HG02852 (cell line): ENCODE measurements around the gene BMP5.

ENCODE experiments used
- ATAC-seq: cut with Tn5 transposase; IDR thresholded peaks from one replicate; pipeline ENCODE4 v1.9.1; 2021; ENCODE audit warnings: mild to moderate bottlenecking, moderate library complexity; ENCODE audit not compliant: unreplicated experiment

The BMP5 gene

DNA sequence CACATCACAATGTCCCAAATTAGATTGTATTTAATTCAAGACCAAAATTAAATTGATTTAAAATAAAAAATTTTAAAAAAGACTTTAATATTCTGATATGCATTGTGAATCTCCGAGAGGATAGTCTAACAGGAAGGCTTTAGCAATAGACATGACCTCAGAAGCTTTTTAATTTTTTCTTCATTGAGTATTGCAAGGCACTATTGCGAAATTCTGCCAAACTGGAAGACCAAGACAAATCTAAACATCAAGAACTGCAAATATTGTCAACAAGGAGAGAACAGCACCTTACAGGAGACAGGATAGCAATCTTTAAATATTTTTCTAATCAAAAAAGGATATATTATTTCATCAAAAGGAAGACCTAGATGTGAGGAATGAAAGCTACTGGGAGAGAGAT is 56.9 kb downstream of the BMP5 start:
- ATAC-seq = no peak

DNA sequence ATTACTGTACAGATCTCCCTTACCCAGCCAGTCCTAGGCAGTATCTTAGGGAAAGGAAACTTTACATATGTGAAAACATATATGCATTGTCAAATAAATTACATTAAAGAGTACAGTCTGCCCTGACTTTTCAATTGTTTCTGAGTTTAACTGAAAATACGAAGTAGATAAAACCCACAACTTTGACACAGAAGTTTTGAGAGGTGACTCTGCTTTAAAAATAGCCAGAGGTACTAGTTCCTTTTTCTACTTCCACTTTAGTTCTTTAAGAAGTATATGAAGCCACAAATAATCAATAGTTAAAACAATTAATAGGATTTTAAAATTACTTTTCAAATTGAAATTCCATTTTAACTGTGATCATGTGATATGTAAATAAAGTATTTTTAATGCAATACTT is 62.9 kb downstream of the BMP5 start:
- ATAC-seq = no peak

DNA sequence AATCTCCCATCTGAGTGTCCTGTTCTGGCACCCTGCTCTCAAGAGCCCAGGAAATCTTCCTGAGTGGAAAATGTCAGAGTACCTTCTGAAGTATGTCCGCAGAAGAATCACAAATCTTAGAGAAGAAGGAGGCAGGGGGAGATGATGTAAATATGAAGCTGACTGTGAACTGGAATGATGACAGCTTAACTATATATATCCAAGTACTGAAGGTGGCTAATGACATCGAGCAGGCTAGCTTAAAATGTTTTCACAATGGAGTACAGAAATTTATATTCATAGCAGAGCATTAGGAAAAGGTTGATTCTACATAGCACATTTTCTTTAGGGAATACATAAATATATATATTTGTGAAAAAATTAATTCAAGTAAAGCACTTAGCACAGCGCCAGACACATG is 64.3 kb downstream of the BMP5 start:
- ATAC-seq = no peak

DNA sequence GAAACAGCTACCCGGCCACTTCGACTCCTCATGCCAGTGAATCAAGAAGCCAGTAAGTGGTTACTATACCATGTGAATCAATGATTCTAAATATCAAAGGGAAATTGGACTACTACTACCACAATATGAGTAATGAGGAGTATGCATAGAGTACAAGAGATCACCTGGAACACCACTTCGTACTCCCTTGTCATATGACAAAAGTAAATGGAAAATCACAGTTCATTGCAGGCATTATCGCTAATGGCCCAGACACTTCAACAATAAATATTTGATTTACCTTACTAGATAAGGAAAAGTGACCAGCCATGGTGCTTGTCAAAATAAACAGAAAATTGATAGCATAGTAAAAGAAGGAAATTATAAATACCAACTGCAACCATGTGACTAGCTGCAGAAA is 73.1 kb downstream of the BMP5 start:
- no peak for ATAC-seq

DNA sequence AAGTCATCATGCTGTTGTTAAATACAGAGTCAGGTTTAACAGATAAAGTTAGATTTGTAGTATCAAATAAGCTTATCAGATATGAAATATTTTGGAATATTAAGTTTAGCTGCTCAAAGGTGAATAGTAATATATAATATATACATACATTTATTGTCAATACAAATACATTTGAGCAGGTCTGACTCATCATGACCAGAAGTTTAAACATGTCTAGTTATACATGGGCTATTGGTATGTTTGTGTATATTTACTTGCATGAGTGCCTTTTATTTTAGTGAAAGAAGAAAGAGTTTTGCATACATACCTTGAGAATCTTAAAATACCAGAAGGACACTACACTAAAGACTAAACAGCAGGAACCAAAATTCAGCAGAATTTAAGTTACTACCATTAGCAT is 76.8 kb downstream of the BMP5 start:
- ATAC-seq = no peak

DNA sequence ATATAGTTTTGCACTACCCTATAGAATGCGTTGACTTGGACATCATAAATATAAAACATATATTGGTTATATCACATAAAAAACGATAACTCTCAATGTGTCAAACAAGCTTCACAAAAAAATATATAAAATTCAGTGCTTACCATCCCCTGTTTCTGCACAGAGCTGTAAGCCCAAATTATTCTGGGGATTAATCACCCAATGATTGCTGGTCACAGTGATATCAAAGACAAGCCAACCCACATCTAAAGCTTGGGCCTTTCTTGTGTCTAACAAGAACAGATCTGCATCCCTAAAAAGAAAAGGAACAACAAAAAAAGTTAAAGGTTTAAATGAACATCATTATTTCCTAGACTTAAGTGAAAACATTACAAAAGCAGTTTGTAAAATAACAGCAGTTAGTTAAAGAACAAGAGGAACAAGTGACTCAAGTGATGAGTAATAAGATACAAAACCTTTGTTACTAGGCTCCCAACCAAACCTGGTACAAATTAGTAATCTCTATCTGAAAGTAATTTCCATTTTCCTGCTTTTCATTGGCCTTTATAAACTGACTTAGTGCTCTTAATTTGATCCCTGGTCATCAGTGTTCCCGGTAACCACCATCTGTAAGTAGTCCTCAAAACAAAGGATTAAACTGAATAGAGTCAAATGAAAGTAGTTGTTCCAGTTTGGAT is 81.1 kb downstream of the BMP5 start:
- ATAC-seq = no peak

DNA sequence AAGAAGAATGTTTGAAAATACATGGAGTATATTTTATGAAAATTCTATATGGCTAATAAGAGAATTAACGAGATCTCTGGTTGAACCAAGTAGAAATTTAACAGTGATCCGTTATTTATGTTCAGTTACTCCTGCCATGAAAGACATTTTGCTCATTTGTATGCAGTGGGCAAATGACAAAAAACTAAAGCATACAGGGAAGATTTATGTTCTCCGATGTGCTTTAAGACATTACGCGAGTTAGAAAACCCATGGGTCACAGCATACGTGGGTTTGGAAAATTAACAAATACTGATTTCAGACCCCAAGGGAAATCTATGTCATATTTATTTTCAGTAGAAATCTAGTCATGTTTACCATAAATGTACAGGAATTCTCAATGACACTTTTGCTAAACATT is 90.1 kb downstream of the BMP5 start:
- no peak for ATAC-seq

DNA sequence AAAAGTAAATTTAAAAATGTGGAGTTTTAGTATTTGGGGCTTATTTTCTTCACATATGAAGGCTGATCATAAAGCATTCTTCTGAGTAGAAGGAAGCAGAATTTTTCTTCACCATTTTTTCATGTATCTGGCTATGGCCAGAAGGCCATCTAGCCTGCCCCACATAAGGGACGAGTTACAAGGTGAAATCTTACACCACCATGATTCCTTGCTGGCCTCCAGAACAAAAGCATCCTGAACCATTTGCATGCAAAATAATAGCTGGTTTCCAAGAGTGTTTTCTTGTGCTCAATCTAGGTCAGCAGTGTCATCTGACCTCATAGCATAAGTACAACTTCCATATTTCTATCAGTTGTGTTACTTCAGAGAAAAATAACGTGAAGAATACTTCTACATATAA is 93.1 kb downstream of the BMP5 start:
- no peak for ATAC-seq

DNA sequence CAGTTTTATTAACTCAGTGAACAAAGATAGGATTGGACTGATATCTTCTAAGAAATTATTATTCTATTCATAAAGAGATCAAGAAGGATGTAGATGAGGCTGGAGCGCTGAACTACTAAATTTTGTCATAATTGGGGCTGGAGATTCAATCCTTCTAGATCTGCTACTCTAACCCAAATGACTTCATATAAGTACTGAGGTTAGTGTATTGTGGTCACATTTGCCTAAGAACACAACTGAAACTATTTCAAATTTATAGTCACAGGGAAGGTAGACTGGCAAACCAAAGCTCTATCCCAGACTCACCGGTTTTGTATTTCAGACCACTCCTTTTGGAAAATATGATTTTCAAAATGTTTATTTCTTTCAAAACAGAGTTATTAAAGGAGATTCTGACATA is 96.7 kb downstream of the BMP5 start:
- ATAC-seq = peak; percentile 80

DNA sequence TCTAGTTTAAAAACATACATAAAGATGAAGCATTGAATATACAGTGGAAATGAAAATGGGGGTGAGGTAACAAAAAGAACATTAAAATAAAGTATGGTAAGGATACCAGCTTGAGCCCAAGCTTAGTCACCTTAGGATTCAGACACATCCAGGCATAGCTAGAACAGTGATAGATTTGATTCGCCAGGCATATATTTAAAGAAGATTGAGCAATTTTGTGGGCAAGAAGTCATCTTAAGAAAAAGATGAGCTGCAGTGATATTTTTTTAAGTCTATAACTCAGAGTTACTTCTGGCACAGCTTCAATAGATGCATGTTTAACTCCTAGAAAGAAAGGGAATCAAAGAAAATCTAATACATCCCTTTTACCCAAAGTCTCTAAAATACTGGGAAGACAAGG is 97.9 kb downstream of the BMP5 start:
- ATAC-seq = no peak

DNA sequence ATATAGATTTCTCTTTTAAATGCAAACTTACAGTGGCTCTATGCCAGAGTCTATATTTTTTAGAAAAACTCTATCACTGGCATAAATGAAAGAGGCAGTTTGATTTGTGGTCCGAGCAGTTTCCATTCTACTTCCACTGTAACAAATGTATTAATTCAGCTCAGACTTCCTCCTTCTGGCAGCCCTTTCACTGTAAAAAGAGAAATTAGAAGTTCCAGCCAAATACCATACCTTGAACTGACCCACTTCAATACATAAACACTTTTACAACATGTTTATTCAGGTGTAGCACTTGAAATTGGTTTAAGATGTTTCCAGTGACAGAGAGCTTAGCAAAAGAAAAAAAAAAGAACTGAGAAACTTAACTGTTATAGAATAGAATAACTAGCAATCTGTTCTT is 99.3 kb downstream of the BMP5 start:
- ATAC-seq = no peak

DNA sequence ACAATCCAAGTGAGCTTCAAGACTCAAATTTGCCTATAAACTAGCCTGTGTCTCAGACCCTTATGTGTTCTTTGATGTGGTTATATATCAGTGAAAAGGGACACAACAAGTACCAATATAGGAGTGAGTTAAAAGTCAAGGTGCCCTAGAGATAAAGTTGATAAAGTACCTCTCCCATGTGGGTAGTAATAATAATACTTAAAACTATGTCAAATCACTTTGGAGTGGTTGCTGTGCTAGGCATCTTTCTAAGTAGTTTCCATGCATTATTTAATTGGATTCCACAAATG is 100.4 kb downstream of the BMP5 start:
- no peak for ATAC-seq

DNA sequence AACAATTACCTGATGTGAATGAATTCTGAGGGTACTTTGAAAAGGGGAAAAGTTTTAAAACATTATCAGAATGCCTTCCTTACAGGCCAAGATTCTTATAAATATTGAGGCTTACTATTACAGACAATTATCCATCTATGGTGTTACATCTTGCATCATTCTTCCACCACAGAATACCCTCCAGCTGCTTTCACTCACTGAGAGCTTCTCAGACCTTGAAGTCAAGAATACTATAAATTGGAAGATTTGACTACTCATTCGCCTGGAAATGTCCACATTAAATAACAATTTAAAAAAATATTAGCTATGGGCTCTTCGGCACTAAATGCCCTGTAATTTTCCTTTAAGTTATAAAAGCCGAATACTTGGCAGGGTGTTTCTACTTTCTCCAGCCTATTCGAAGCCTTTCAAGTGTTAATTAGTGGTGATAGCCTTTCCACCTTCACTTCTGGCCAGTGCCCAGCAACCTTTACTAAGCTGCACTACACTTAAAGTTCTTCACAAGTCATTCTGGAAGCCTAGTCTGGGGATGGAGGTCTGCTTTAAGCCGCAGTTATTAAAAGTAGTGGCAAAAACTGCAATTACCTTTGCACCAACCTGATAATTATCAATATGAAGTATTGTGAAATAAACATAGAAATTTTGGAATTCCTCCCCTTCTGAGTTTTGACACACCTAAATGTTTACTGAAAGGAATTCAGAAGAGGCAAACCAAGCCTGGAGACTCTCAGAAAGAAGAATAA is 100.9 kb downstream of the BMP5 start:
- no peak for ATAC-seq

DNA sequence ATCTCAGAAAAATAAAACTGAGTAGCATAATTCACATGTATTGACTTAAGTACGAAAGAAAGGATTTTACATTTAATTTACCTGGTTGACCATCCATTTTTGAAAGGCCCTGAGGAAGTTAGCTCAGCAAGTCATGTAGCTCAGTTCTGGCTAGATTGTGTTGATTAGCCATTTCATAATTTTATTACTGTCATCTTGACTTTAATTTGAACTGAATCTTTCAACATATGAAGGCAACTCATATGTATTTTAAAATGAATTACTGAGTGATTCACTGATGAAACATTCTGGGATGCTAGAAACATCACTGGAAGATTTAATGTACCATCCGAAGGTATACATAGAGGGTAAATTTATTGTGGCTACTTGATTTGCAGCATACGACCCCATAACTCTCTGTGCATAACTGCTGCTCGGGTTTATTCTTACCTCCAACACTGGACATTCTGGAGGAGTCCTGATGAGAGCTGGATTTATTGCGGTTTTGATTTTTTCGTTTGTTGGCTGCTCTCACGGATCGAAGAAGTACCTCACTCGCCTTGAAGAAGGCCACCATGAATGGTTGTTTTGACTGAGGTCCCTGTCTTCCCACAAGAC is 101.7 kb downstream of the BMP5 start:
- ATAC-seq = no peak

DNA sequence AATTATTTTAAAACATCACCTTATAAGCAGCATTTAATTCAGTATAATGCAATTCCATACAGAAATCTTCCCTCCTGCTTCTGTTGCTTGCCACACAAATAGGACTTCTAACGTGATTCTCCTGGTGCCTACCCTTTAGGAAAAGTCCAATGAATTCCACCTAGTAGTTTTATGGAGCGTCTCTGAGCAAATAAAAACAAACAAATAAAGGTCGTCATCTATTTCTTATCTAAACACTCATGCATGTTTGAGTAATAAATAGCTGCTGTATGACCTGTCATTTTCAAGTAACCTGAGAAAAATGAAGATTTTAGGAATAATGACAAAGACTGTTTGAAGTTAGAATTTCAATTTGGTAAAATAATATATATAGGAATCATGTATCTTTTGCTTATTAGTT is 102.7 kb downstream of the BMP5 start:
- ATAC-seq = no peak

DNA sequence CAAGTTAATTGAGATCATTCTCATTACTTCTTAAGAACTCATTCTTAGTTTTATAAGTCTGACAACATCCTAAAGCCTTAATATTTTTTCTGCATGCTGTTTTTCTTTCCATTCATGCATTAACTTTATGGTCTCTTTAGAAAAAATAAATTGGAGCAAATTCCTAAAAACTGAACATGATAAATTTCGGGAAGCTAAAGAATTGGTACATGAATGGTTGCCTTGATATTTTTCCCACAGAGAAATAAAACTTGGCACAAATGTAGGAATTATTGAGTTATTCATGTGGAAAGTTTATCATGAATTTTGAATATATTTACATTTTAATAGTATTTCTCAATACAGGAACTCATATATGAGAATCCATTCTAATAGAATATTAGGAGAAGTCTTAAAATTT is 115.9 kb downstream of the BMP5 start:
- no peak for ATAC-seq

DNA sequence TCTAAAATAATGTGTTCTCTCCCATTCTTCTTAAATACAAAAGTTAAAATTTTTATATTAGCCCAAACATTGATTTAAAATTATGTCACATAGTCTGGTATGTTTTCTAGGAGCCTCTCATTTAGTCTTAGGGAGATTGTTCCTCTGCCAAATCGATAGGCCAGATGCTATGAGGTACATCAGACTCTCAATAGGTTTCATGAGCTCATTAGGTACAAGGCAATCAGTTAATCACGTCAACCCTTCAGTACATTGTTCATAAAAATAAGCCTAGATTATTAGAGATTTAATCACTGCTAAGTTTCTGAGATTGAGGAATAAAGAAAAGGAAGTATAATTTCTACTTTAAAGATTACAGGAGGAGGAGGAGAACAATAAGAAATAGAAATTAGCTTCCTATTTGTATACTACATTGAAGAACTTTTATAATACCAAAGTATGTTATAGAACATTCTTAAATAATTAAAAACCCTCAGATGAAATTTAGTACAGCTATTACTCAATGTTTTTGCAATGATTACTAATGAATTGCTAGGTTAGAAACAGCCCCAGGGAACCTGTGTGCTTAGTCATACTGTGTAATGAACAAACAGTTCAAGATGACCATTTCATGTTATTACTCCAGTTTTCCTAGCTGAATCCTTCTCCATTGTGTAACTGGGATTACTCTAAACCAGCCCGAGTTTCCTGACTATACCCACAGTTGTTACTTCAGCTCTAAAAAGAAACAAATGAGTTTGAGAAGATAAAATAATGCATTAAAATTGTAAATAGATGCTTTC is 117.0 kb downstream of the BMP5 start:
- no peak for ATAC-seq

DNA sequence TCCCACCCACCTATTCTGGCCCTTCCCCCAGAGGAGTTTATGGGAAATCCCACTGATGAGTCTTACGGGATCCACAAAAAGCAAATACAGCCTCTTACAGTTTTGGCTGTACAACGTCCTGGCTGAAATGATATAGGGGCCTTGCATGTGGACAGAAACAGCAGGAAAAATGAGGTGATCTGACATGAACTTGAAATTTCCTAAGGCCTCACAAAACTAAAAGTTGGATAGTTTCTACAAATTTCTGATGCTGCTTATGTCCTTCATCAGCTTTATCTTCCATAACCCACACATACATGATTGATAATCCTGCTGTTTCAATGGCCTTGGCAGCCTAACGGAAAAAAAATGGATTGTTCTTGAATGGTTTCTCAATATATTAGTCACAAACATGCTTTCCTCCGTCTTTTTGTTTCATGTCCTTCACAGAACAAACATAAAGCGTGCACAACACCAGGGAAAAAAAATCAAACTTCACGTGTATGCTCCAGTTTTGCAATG is 118.8 kb downstream of the BMP5 start:
- ATAC-seq = no peak

DNA sequence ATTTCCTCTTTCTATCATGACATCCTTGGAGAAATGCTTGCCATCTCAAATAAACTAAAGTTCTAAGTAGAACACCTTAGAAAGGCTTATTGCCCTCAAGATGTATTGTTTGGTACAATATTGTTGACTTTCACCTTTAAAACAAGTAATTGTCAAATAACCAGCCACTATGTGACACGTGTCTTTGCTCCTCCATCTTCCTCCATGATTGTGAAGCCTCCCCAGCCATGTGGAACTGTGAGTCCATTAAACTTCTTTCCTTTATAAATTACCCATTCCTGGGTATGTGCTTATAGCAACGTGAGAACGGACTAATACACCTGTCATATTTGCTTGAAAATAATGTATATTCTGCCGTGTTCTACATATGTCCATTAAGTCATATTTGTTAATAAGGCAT is 126.5 kb downstream of the BMP5 start:
- no peak for ATAC-seq

DNA sequence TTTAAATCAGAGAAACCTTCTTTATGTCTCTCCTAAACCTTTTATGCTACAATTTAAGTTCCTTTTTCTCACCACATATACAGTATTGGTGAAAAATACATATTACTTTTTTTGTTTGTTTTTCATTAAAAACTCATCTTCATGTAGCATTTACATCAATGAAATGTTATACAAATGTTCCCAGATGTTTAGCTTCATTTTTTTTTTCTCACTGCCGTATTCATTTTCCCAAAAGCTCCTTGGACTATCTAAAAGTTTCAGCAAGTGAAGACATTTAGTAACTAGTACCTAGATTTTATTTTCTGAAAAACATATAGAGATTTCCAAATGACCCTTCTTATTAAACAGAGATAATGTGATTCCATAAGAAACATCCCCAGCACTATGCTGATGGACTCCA is 128.9 kb downstream of the BMP5 start:
- ATAC-seq = no peak

DNA sequence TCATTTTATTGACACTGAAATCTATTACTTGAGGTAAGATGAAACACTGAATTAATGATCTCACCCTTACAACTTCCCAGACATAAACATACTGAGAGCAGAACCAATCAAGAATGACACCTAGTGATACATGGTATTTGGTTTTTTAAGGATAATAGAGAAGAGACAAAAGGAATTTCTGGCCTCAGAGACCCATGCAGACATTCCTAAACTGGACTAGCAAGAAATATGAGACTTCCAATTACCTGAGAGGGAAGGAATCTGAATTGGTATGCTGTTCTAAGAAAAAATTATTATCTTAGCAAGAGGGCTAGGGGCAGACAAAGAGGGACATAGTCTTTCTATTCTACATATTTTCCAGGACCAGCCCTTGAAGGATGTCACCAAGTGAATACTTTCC is 141.1 kb downstream of the BMP5 start:
- no peak for ATAC-seq

DNA sequence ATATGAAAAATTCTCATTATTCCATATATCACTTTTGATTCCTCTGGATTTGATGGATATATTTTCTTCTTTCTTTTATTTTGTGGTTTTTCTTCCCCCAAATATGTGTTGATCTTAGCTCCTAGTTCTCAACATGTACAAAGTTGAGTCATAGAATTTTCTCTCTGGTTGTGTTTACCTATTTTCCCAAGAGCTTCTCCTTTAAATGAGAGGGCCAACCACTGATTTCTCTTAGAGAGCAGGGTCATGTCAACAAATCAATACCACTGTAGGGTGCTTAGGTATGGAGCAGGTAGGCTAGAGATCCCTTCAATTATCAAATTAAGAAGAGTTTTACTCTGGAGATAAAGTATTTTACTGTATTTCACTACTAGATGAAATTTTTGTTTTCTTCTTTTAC is 145.7 kb downstream of the BMP5 start:
- no peak for ATAC-seq
